SU-DHL-6 (cell line): ENCODE measurements around the gene NRARP.

Source experiments
- CTCF ChIP-seq: fragments of 200-600 bp; sonication (generic); IDR thresholded peaks from one replicate; pipeline ENCODE4 v1.5.1; 2017; ENCODE audit warnings: antibody characterized with exemption, mild to moderate bottlenecking, low read length, moderate library complexity; ENCODE audit not compliant: insufficient read depth, poor library complexity, severe bottlenecking
- EZH2phosphoT487 ChIP-seq: fragments of 200-600 bp; sonication (generic), shearing (Covaris generic); conservative IDR thresholded peaks from 2 replicates; pipeline ENCODE4 v1.6.1; 2018; ENCODE audit warnings: mild to moderate bottlenecking, antibody characterized with exemption, low read length, moderate library complexity, mixed read lengths

- no peak for TF ChIP-seq CTCF
- no peak for TF ChIP-seq EZH2phosphoT487
Observed at GRCh38 chr9:137254624-137255447, 47.2 kb downstream of the NRARP start, which contains the start of gene NELFB.
